ENCODE results near the gene VEGFA.
A peak's percentile ranks its signal among the peaks of the same experiment; 100 is the strongest.

VEGFA gene
- 2.0 to 6.5 reads per million in 2 donors for total RNA-seq

GRCh38 chr6:43769526-43770371, at the start of gene VEGFA:
VEGFA (plus strand) TSS chr6:43770211.
- peak; percentile 74 to 90 (median 79) for DNase-seq

DNA sequence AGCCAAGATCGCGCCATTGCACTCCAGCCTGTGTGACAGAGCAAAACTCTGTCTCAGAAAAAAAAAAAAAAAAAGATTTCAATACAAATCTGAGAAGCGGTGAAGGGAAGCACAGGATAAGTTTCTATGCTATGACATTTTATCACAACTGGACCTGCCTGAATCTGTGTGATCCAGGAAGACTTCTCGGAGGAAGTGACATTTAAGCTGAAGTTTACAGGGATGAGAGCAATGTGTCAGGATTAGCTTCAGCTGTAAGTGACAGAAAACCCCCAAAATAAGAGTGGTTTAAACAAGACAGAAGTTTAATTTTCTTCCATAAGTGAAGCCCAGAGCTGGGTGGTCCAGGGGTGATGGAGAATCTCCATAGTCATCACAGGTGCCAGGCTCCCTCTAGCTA, 49.0 kb upstream of the VEGFA start:
- DNase-seq: no peak

DNA sequence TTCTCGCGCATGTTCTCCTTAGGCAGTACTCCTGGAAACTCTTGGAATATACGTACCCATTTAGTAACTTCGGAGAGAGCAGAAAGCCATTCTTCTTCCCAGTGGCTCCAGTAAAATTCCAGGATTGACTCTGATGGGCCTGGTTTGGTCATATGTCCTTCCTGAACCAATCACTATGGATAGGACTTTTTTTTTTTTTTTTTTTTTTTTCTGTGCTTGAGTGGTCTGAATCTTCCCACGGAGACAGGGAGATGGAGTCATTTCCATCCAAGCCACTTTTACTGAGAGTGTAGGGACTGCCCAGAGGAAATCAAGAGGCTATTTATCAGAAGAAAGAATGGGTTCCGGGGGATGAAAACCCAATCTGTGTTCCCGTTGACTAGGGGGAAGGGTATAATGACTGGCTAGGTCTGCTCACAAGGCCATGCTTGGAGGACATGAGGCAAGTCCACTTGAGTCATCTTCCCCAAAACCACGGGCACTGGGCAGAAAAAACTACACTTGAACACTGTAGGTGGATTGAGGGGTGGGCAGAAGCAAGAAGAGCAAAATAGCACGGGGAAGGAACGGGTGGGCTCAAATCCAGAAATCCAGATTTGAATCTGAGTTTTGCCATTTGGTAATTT, 47.0 kb upstream of the VEGFA start:
- no peak for DNase-seq

DNA sequence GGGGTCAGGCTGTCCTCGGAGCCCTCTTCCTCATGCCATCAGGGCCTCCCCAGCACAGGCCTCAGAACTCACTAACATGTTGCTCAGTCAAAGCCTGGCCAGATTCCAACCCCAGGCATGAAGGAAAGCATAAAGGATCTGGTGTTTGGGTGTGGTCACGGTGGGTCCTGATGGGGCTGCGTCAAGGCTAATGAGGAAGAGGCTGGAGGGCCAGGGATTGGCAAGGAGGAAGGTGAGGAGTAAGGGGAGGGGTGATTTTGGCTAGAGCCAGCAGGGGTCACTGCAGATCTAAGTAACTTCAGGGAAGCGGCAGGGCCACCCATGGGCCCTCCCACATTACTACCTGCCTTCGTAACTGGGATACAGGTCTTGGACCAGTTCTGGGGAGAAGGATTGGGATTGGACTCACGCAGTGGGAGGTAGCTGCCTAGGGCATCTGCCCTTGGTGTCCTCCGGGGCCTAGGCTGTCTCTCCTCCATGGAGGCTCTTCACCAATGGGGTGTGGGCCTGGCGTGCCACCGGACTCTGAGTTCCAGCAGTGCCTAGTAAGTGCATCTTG, 46.2 kb upstream of the VEGFA start:
- peak; percentile 22 to 62 (median 53) for DNase-seq

DNA sequence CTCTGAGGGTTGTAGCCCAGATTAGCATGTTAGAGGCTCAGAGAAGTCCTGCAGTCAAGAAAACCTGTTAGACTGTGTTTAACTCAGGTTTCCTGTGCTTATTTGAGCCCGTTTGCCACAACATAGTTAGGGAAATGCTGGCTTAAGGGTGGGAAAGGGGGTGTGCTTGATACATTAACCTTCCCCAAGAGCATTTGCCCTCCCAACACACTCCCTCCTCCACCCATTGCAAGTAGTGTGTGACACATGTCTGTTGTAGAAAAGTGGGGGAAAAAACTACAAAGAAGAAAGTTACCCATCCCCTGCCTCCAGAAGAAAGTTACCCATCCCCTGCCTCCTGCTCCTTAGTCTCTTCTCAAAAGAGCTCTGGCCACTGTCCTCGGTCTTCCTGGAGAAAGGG, 45.7 kb upstream of the VEGFA start:
- DNase-seq: peak in 1 of 5 experiments; percentile 12

GRCh38 chr6:43724914-43725642, 44.9 kb upstream of the VEGFA start:
- DNase-seq: peak in 4 of 5 experiments; percentile 31 to 94 (median 76)

- DNase-seq: no peak
Observed at GRCh38 chr6:43725643-43726580, 44.1 kb upstream of the VEGFA start.

- no peak for DNase-seq
Observed at GRCh38 chr6:43727634-43728033, 42.4 kb upstream of the VEGFA start.

- no peak for DNase-seq
Observed at GRCh38 chr6:43728586-43728985, 41.4 kb upstream of the VEGFA start.

- DNase-seq: no peak
Observed at GRCh38 chr6:43729537-43729936, 40.5 kb upstream of the VEGFA start.

GRCh38 chr6:43730634-43731033, 39.4 kb upstream of the VEGFA start:
- no peak for DNase-seq

DNA sequence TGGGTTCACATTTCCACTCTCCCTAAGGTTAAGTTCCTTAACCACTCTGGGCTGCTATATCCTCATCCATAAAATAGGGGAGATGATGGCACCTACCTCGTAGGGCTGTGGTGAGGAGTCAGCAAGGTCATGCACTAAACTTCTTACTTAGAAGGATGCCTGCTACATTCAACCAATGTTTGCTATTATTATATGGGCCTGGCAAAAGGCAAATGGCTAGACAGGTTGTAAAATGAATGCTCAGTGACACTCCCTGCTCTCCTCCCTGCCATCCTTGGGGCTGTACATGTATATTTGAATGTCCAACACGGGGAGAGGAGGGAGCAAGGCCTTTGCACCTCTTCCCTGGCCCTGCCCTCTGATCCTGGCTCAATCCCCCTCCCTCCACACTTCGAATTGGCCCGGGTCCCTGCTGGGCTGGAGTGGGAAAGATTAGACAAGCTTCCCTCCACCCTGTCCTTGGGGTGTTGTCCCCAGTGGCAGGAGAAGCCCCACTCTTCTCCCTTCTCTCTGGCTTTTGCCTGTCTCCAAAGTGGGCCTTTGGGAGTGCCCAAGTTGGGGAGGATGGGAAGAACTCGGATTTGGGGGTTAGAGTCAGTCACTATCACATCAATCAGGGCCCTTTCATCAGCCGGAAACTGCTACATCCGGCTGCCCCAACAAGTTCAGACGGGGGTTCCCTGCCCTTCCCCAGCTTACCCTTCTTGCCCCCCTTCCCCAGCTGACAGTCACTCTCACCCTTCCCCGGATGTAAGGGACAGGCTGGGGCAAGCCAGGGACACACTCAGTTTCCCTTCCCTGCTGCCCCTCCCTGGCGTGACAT, 36.3 kb upstream of the VEGFA start:
- peak in 2 of 5 experiments; percentile 27 to 65 for DNase-seq

GRCh38 chr6:43734294-43734665, 35.7 kb upstream of the VEGFA start:
- no peak for DNase-seq

DNA sequence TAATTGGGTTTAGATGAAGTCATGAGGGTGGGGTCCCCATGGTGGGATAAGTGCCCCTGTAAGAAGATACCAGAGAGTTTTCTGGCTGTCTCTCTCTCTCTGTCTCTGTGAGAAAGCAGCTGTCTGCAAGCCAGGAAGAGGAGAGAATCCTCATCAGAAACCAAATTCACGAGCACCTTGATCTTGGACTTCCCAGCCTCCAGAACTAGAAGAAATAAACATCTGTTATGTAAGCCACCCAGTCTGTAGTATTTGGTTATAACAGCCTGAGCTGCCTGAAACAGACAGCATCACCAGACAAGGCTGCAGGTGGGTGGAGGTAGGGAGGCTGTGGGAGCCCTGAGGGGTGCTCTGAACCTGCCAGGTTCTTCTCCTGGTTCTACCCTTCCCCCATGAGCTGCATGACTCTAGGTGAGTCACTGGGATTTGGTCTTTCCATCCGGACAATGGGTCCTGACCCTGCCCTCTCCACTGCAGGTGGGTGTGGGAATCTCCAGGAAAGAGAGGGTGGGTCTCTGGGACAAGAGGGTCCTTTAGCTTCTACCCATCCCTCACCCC, 34.3 kb upstream of the VEGFA start:
- DNase-seq: no peak

DNA sequence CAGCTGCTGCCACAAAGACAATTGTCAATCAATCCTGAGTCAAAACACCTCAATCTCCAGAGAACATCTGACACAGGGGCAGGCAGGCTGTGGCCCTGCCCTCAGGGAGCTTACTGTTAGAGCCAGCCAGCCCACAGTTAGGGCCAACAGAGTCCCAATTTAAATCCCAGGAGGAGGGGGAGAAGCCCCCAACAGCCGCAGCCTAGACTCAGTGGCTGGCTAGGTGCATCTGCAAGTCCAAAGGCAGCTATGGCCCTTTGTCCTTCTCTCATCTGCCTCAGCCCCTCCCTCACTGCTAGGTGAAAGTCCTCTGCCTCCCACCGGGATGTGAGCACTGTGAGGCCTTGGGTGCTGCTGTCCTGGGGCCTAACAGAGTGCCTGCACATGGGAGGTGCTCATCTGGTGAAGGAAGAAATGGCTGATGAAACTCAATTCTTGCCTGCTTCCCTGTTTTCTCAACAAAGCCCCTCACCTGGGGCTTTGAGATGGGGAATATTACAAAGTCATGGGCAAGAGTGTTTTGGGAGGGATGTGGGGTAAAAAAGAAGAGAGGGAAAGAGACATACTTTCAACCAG, 33.7 kb upstream of the VEGFA start:
- DNase-seq: no peak

DNA sequence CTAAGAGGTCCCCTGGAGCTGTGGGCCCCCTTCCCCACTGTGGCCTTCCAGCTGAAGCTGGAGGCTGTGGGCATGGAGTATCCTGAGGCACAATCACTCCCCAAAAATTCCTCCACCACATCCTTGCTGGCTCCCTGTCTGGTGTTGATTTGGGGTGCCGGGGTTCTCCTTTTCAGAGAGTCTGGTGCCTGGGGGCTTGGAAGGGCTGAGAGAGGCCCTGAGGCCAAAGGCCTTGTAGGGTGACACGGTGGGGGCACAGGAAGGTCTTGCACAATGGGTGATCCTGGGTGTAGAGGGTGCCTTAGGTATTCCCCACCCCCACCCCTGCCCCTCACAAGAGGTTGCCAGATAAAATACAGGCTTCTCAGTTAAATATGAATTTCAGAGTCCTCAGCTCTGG, 33.2 kb upstream of the VEGFA start:
- DNase-seq: no peak

GRCh38 chr6:43737272-43738081, 32.5 kb upstream of the VEGFA start:
- no peak for DNase-seq

GRCh38 chr6:43738267-43738676, 31.7 kb upstream of the VEGFA start:
- peak in 1 of 5 experiments; percentile 14 for DNase-seq

- no peak for DNase-seq
Observed at GRCh38 chr6:43738877-43739641, 31.0 kb upstream of the VEGFA start.
